ENCODE results near the gene SERPINB10.

Gene SERPINB10

GRCh38 chr18:63890237-63890949, 17.4 kb upstream of the SERPINB10 start (continued):
- TF ChIP-seq ZNF18 (tag by site-specific recombination; IDR thresholded peaks at IDR 0.05), result no peak
- TF ChIP-seq ZNF2 (tag by site-specific recombination; IDR thresholded peaks at IDR 0.05), result no peak
- TF ChIP-seq MYNN (tag by site-specific recombination; IDR thresholded peaks at IDR 0.05; ENCODE audit: borderline replicate concordance), result no peak
- no peak for TF ChIP-seq ZNF155 (tag by site-specific recombination; IDR thresholded peaks at IDR 0.05)
- TF ChIP-seq YY1 (tag by site-specific recombination; IDR thresholded peaks at IDR 0.05), result no peak
- TF ChIP-seq ZNF449 (tag by site-specific recombination; IDR thresholded peaks at IDR 0.05), result no peak
- no peak for TF ChIP-seq ZNF132 (tag by site-specific recombination; IDR thresholded peaks at IDR 0.05; ENCODE audit: borderline replicate concordance)
- TF ChIP-seq ZNF404 (tag by site-specific recombination; IDR thresholded peaks at IDR 0.05), result no peak
- no peak for TF ChIP-seq ZBTB44 (tag by site-specific recombination; IDR thresholded peaks at IDR 0.05)

GRCh38 chr18:63890950-63891304, 16.8 kb upstream of the SERPINB10 start:
- Histone ChIP-seq H3K9me3 (ENCODE audit: control insufficient read depth, insufficient read depth, low read depth, low read length) (no peaks in the 10 kb centered on the region), H3K27ac (ENCODE audit: extremely low read depth, low read depth, low read length) (no peak overlapping the region), H3K4me3 (ENCODE audit: low read depth, low read length) (no peak overlapping the region), H3K36me3 (ENCODE audit: control insufficient read depth in 2 of 2, insufficient read depth in 1 of 2, low read length in 2 of 2) (no peaks in the 10 kb centered on the region), H3K4me1 (ENCODE audit: control insufficient read depth, insufficient read depth, low read length) (no peaks in the 10 kb centered on the region)
- TF ChIP-seq CTCF (tag by site-specific recombination; IDR thresholded peaks at IDR 0.05), result peak; percentile 41; the same call in 1 of the 2 replicates
- peak; percentile 27; the same call in 1 of the 2 replicates for TF ChIP-seq ZNF654 (tag by site-specific recombination; IDR thresholded peaks at IDR 0.05; ENCODE audit: low read depth)
- TF ChIP-seq ZNF670 (tag by site-specific recombination; IDR thresholded peaks at IDR 0.05; ENCODE audit: low read depth), result no peak
- POLR2A ChIA-PET, result no interaction called here
- CTCF ChIA-PET, result interaction anchor here (1.0 kb wide), 1 partner anchor 45 kb away, joined by 4 read pairs; no protein-coding TSS in a partner anchor

GRCh38 chr18:63892566-63892965, 15.2 kb upstream of the SERPINB10 start:
- CTCF ChIA-PET, result no interaction called here
- H3K4me1 ChIP-seq (ENCODE audit: control insufficient read depth, insufficient read depth, low read length), result no peaks in the 10 kb centered on the region
- no peaks in the 10 kb centered on the region for H3K36me3 ChIP-seq (ENCODE audit: control insufficient read depth in 2 of 2, insufficient read depth in 1 of 2, low read length in 2 of 2)
- H3K4me3 ChIP-seq (ENCODE audit: low read depth, low read length), result no peak overlapping the region
- no peak for TF ChIP-seq HOXC10 (CRISPR knock-in tag; IDR thresholded peaks at IDR 0.05)
- no peak for TF ChIP-seq ZSCAN4 (tag by site-specific recombination; IDR thresholded peaks at IDR 0.05)
- no peak for TF ChIP-seq ZNF548 (tag by site-specific recombination; IDR thresholded peaks at IDR 0.05)
- no peak for TF ChIP-seq ZNF37A (tag by site-specific recombination; IDR thresholded peaks at IDR 0.05)
- no peak for TF ChIP-seq GLI4 (tag by site-specific recombination; IDR thresholded peaks at IDR 0.05)
- no peak for TF ChIP-seq TRIM28 (IDR thresholded peaks at IDR 0.05; ENCODE audit: borderline replicate concordance, low read length)
- TF ChIP-seq MZF1 (tag by site-specific recombination; IDR thresholded peaks at IDR 0.05; ENCODE audit: borderline replicate concordance), result no peak
- TF ChIP-seq ZNF701 (tag by site-specific recombination; IDR thresholded peaks at IDR 0.05), result no peak
- TF ChIP-seq ZFP41 (tag by site-specific recombination; IDR thresholded peaks at IDR 0.05; ENCODE audit: borderline replicate concordance), result no peak
- TF ChIP-seq TCF7L2 (IDR thresholded peaks at IDR 0.05; ENCODE audit: borderline replicate concordance, low read depth, low read length), result no peak
- TF ChIP-seq ZNF558 (tag by site-specific recombination; IDR thresholded peaks at IDR 0.05), result no peak
- no peak for TF ChIP-seq ZNF777 (tag by site-specific recombination; IDR thresholded peaks at IDR 0.05; ENCODE audit: borderline replicate concordance)
- no peak for TF ChIP-seq ZNF776 (tag by site-specific recombination; IDR thresholded peaks at IDR 0.05; ENCODE audit: borderline replicate concordance)
- no peak for TF ChIP-seq ZNF175 (tag by site-specific recombination; IDR thresholded peaks at IDR 0.05)
- TF ChIP-seq ZNF248 (tag by site-specific recombination; IDR thresholded peaks at IDR 0.05), result no peak
- H3K27ac ChIP-seq (ENCODE audit: extremely low read depth, low read depth, low read length), result no peak overlapping the region
- H3K9me3 ChIP-seq (ENCODE audit: control insufficient read depth, insufficient read depth, low read depth, low read length), result no peaks in the 10 kb centered on the region
- POLR2A ChIA-PET, result no interaction called here

Data from HEK293 (cell line).